ENCODE measurements around the gene BCL6. TPM values are rescaled to one million over a fixed set of nuclear protein-coding genes. Genes with fewer than 3 reads are reported as not detected.

Gene BCL6
- total RNA-seq, 1 experiment from 2014 or later, result 10.2 TPM

Other genes with a start within 250 kb of the BCL6 start
- 0.32 to 0.70 TPM in 2 of 3 replicates, not detected in the other for gene SST, start 75.1 kb downstream of the BCL6 start, total RNA-seq (2021)
- gene RTP2, start 42.9 kb downstream of the BCL6 start, total RNA-seq (2021), result not detected in 3 replicates

Measured in WTC11 (cell line).